Mesenteric fat pad (tissue), 1 donor: ENCODE measurements around the gene PBX4. TPM values are rescaled to one million over a fixed set of nuclear protein-coding genes. Genes with fewer than 3 reads are reported as not detected.

ENCODE experiments used
- DNase-seq: peaks from one replicate; pipeline ENCODE4 v3.0.0-alpha.2; 2020; ENCODE audit warnings: low spot score
- long read RNA-seq: library from polyadenylated mRNA; unstranded; transcript quantifications from one replicate; pipeline ENCODE4 v2.0.0, GENCODE V29; 2020
- total RNA-seq: library from RNA; stranded (reverse); fragmentation: NEBNext Ultra II Directional; extraction: Animal tissue kit (Norgen Biotek cat#: 25700); gene quantifications from one replicate; pipeline ENCODE4 v1.2.1, GENCODE V29; 2021
- donor health status: DM: yes; HTN: yes; CAD: no.

PBX4 gene, protein sequence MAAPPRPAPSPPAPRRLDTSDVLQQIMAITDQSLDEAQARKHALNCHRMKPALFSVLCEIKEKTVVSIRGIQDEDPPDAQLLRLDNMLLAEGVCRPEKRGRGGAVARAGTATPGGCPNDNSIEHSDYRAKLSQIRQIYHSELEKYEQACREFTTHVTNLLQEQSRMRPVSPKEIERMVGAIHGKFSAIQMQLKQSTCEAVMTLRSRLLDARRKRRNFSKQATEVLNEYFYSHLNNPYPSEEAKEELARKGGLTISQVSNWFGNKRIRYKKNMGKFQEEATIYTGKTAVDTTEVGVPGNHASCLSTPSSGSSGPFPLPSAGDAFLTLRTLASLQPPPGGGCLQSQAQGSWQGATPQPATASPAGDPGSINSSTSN
- 2.0 TPM for total RNA-seq
- long read RNA-seq = 0 reads

GRCh38 chr19:19618219-19619051 lies at the start of gene PBX4:
TSS of gene PBX4 (minus strand) at chr19:19618687. CDS start at chr19:19618629, 58 bp downstream.
- peak; percentile 97 for DNase-seq

DNA sequence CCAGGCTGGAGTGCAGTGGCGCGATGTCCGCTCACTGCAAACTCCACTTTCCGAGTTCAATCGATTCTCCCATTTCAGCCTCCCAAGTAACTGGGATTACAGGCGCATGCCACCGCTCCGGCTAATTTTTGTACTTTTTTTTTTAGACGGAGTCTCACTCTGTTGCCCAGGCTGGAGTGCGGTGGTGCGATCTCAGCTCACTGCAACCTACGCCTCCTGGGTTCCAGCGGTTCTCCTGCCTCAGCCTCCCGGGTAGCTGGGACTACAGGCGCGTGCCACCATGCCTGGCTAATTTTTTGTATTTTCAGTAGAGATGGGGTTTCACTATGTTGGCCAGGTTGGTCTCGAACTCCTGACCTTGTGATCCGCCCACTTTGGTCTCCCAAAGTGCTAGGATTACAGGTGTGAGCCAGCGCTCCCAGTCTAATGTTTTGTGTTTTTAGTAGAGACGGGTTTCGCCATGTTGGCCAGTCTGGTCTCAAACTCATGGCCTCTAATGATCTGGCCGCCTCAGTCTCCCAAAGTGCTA lies 47.0 kb upstream of the PBX4 start:
- peak; percentile 28 for DNase-seq

DNA sequence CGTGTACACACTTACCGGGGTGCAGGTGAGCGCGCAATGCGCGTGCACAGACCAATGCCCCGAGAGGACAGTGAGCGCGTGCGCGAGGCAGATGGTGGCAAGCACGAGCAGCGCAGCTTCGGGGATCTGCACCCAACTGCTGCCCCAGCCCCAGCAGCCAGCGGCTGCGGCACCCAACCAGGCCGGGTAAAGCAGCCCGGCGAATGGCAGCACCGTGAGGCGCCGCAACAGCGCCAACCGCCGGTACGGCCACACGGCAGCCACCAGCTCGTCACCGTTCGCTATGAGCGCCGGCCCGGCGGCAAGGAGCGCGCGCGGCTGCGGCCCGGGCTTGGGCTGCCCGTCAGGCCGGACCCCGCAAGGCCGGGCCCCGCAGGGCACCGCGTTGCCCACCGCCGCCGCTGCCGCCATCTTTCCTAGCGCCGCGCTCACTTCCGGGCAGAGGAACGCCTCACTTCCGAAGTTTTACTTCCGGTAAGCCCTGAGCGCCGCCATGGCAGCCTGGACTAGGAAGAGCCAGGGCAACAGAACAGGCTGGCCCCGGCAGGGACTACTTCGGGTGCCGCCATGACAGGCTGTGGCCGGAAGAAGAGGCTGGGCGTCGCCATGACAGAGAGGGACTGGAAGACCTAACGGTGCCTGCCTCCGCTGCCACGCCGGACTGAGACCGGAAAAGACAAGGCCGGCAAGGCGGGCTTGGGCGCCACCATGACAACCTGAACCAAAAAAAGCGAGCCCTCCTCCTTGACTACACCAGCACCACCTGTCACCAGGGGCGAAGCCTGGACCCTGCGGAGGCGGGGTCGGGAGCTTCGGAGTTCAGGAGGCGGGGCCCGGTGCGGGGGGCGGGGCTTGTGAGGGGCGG lies 45.0 kb upstream of the PBX4 start, which contains the start of gene ATP13A1:
Gene ATP13A1 (minus strand): TSS at position 421 of the 865 bp plus-strand sequence. CDS start 10 bp downstream, at position 411.
- DNase-seq = peak; percentile 98

DNA sequence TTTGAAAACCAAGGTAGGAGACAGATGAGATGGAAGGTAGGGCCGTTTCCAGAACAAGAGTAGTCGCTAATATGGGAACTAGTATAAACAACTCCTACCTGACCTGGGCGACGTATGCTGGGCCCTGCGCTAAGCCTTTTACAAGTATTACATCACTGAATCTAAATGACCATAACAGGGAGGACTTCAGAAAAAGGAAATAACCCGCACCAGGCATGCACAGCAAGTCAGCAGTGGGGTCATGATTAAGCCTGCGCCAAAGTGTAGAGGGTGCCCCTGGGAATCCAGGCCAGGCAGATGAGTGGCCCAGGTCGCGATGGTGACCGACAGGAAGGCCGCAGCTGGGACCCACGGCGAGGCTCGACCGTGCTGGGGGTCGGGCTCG lies 44.4 kb upstream of the PBX4 start:
- no peak for DNase-seq

- no peak for DNase-seq
These were observed 43.9 kb upstream of the PBX4 start for GRCh38 chr19:19662344-19662743.

DNA sequence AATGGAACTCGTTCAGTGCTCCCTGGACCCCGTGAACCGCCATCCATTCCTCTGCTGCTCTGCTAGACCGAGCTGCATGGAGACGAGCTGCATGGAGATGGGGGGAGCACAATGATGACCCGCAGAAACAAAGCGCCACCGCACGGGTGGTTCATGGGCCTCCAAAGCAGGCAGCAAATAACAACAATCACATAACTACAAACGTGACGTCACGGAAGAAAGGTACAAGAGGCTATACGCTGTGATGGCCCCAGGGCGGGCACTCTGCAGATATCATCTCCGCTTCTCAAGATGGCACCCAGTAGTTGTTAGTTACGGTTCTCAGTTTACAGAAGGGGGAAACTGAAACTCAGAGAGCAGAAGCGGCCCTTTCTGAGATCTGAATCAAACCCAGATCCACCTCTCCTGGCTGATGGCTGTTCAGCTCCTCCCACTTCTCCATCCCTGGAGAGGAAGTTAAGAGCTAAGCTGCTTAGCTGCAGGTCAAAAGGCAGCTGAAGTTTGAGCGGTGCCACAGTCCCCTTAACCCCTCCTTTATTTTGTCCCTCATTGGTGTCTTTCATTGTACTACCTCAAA lies 43.3 kb upstream of the PBX4 start:
- DNase-seq = no peak

GRCh38 chr19:19661141-19661674 lies 42.7 kb upstream of the PBX4 start:
- no peak for DNase-seq

- no peak for DNase-seq
These were observed 41.3 kb upstream of the PBX4 start for GRCh38 chr19:19659646-19660245.

DNA sequence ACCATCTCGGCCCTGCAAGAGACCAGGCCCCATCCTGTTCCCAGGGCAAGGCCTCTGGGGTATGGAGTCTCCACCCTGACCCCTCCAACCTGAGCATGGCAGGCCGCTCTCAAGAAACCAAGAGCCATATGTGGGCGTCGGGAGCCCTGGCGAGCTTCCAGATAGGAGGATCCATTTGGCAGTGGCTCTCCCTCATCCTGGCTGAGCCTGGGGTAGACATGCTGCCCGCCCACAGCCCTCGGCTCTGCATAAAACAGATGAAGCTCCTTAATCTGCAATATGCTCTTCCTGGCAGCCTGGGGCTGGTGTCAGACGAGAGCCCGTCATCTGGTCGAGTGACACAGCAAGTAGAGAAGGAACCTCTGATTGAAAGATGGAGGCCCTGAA lies 38.9 kb upstream of the PBX4 start:
- no peak for DNase-seq

DNA sequence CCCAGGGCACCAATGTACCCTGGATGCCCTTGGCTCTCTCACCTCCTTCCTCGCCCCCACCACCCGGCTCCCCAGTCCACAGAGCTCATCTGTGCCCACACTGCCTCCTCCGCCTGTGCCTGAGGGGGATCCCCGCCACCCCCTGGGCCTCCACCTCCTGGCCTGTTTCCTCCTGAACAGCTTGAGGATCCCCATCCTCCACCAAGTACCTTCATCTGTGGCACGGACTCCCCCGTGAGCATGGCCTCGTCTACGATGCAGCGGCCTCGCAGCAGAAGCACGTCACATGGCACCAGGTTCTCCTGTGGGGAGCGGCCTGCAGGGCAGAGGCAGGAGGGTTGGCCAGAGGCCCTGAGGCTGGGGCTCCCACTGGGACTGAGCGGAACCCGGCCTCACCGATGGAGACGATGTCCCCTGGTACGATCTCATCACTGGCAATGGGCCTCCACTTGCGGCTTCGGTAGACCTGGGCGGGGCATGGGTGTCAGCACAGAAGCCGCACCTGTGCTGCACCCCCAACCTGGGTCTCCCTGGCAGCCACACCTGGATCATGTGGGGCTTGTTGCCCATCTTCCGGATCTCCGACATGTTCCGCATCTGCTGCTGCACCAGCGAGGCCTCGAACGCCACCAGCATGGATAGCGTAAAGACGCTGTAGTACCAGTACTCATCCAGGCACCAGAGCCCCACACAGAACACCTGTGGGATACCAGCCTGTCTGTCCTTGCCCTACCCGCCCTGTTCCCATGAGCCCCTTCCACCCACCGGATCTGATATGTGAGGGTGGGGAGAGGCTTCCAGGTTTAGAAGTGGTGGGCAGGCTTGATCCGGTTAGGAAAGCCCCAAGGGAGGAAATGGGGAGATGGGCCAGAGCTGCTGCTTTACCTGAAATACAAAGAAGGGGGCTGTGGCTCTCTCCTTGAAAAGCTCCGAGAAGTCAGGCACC lies 38.2 kb upstream of the PBX4 start:
- no peak for DNase-seq

DNA sequence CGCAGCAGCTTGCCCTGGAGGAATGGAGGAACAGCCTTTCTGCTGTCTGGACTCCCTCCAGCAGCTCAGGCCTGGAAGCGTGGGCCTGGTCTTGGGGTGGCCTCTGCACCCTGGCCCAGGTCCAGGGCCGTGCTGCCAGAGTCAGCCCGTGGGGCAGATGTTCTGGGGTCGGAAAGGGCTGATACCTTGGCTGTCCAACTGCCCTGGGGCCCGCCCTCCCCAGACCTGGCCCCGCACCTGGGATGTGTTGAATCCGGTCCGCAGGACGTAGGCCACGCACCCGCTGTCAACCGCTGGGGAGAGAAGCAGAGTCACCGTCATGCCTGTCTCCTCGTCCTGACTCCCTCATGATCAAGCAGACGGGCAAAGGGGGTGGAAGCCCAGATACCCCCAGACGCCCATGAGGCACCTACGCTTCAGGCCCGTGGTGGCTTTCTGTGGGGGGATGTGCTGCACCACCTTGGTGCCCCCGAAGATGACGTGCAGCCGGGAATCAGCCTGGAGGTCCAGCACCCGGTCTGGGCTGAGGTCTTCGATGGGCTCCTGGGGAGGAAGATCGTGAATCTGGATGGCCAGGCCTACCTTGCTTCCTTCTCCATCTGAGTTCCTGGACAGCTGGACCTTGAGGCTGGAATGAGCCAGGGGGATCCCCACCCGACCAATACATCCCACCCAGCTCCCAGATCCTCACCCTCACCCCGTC lies 37.3 kb upstream of the PBX4 start:
- no peak for DNase-seq

DNA sequence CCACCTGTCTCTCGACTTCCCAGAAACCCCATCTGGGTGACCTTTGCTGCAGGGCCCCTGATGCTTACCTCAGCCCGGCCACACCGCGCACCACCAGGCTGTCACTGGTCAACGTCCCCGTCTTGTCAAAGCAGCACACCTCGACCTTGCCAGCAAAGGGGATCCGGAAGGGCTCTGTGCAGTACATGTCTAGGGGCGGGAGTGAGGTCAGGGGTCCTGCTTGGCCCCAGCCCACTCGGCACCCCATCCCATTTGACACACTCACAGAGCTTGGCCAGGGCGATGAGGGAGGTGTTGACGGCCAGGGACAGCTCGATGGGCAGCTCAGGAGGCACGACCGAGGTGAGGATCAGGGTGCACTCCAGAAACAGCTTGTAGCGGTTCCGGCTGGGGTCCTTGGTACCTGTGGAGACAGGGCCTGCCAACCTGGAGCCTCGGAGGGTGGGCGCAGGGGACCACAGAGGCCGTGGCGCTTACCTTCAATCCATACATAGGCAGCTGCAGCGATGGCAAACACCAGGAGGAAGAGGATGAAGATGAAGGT lies 36.6 kb upstream of the PBX4 start:
- no peak for DNase-seq

GRCh38 chr19:19654441-19654840 lies 36.0 kb upstream of the PBX4 start:
- no peak for DNase-seq

DNA sequence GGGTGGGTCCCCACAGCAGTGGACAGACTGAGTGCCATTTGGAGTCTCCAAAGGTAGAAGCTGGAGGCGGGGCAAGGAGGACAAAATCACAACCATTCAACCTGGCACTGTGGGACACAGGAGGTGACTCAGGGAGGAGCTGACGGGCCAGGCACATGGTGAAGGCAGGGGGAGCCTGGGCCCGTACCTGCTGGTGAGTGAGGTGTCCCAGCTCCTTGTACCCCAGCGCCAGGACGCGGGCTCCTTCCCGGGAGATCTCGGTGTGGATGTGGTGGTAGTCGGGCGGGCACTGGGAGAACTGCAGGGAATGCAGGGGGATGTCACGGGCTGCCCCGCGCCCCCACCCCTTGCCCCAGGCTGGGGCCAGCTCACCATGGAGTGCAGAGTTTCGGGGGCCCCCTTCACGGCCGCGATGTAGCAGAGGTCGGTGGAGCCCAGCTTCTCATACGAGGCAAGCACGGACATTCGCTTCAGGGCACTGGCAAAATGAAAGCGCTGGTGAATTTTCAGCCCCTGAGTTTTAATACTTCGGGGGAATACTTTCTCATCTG lies 35.2 kb upstream of the PBX4 start:
- DNase-seq = no peak

- DNase-seq = no peak
These were observed 34.2 kb upstream of the PBX4 start for GRCh38 chr19:19652482-19653295.

- no peak for DNase-seq
These were observed 32.6 kb upstream of the PBX4 start for GRCh38 chr19:19651076-19651475.

GRCh38 chr19:19650331-19650730 lies 31.8 kb upstream of the PBX4 start:
- no peak for DNase-seq
